ENCODE data around the gene ME3. TPM values are rescaled to one million over a fixed set of nuclear protein-coding genes. Genes with fewer than 3 reads are reported as not detected.
A peak's percentile ranks its signal among the peaks of the same experiment; 100 is the strongest.
"Not testable (repeated sequence)": the region's sequence is repeated elsewhere in the genome, so short reads cannot be mapped to it uniquely, and the experiment has no call there.

ME3 gene
- total RNA-seq, 1 donor from 2014 or later: 10.3 TPM

GRCh38 chr11:86440843-86441242 is 231.6 kb downstream of the ME3 start:
- no peak for DNase-seq (ENCODE audit: low read depth)
- Histone ChIP-seq H3K36me3 (ENCODE audit: control insufficient read depth, insufficient read depth, low read length) (no peaks in the 10 kb centered on the region), H3K27me3 (ENCODE audit: control insufficient read depth, insufficient read depth, low read length) (no peaks in the 10 kb centered on the region), H3K4me3 (ENCODE audit: low read depth, low read length) (no peak overlapping the region)
- no peak for FAIRE-seq
- TF ChIP-seq CTCF (IDR thresholded peaks at IDR 0.05; ENCODE audit: insufficient read depth, low read length, severe bottlenecking): no peak

GRCh38 chr11:86440305-86440716 is 232.1 kb downstream of the ME3 start:
- no peak for FAIRE-seq
- Histone ChIP-seq H3K27me3 (ENCODE audit: control insufficient read depth, insufficient read depth, low read length) (no peaks in the 10 kb centered on the region), H3K36me3 (ENCODE audit: control insufficient read depth, insufficient read depth, low read length) (no peaks in the 10 kb centered on the region), H3K4me3 (ENCODE audit: low read depth, low read length) (no peak overlapping the region)
- DNase-seq (ENCODE audit: low read depth): no peak
- no peak for TF ChIP-seq CTCF (IDR thresholded peaks at IDR 0.05; ENCODE audit: insufficient read depth, low read length, severe bottlenecking)

GRCh38 chr11:86438685-86439084 is 233.7 kb downstream of the ME3 start:
- H3K27me3 ChIP-seq (ENCODE audit: control insufficient read depth, insufficient read depth, low read length): no peaks in the 10 kb centered on the region
- H3K4me3 ChIP-seq (ENCODE audit: low read depth, low read length): no peak overlapping the region
- DNase-seq (ENCODE audit: low read depth): peak; percentile 56
- TF ChIP-seq CTCF (IDR thresholded peaks at IDR 0.05; ENCODE audit: insufficient read depth, low read length, severe bottlenecking): no peak
- FAIRE-seq: no peak
- H3K36me3 ChIP-seq (ENCODE audit: control insufficient read depth, insufficient read depth, low read length): no peaks in the 10 kb centered on the region

GRCh38 chr11:86435711-86436110 is 236.7 kb downstream of the ME3 start:
- Histone ChIP-seq H3K4me3 (ENCODE audit: low read depth, low read length) (no peak overlapping the region), H3K36me3 (ENCODE audit: control insufficient read depth, insufficient read depth, low read length) (no peaks in the 10 kb centered on the region), H3K27me3 (ENCODE audit: control insufficient read depth, insufficient read depth, low read length) (no peaks in the 10 kb centered on the region)
- no peak for TF ChIP-seq CTCF (IDR thresholded peaks at IDR 0.05; ENCODE audit: insufficient read depth, low read length, severe bottlenecking)
- FAIRE-seq: no peak
- DNase-seq (ENCODE audit: low read depth): no peak

GRCh38 chr11:86433361-86434095 is 238.9 kb downstream of the ME3 start:
- H3K36me3 ChIP-seq (ENCODE audit: control insufficient read depth, insufficient read depth, low read length); DNase-seq (ENCODE audit: low read depth); H3K27me3 ChIP-seq (ENCODE audit: control insufficient read depth, insufficient read depth, low read length); FAIRE-seq; H3K4me3 ChIP-seq (ENCODE audit: low read depth, low read length): not testable (repeated sequence)

- FAIRE-seq (no peak), DNase-seq (ENCODE audit: low read depth) (no peak)
- H3K4me3 ChIP-seq (ENCODE audit: low read depth, low read length): no peak overlapping the region
- H3K27me3 ChIP-seq (ENCODE audit: control insufficient read depth, insufficient read depth, low read length): no peaks in the 10 kb centered on the region
- no peak for TF ChIP-seq CTCF (IDR thresholded peaks at IDR 0.05; ENCODE audit: insufficient read depth, low read length, severe bottlenecking)
- H3K36me3 ChIP-seq (ENCODE audit: control insufficient read depth, insufficient read depth, low read length): no peaks in the 10 kb centered on the region
Observed at GRCh38 chr11:86431258-86431657, 241.2 kb downstream of the ME3 start.

All from bronchial epithelial cell (primary cell).